HL-60 (cell line): Measurements from ENCODE around the gene MEG3. TPM values are rescaled to one million over a fixed set of nuclear protein-coding genes. Genes with fewer than 3 reads are reported as not detected.

Source experiments
- DNase-seq, 2 experiments: peaks; one replicate each; pipeline ENCODE4 v3.0.0-alpha.2; 2010 to 2020; ENCODE audit warnings: low read depth in 1 of 2, low spot score in 1 of 2
- H3K27ac ChIP-seq: fragments of 250-450 bp; sonication (Bioruptor Pico); replicated peaks from 2 replicates; pipeline ENCODE4 v1.5.1; 2020; ENCODE audit warnings: mild to moderate bottlenecking, moderate library complexity
- H3K27me3 ChIP-seq: fragments of 250-450 bp; sonication (Bioruptor Pico); 2 replicates; pipeline ENCODE4 v1.5.1; 2021; ENCODE audit warnings: mild to moderate bottlenecking, moderate library complexity; ENCODE audit not compliant: insufficient read depth, poor library complexity, severe bottlenecking
- H3K4me3 ChIP-seq: replicated peaks from 2 replicates; pipeline ENCODE4 v1.5.1; 2011; ENCODE audit warnings: mild to moderate bottlenecking, control low read depth, low read length; ENCODE audit not compliant: insufficient read depth
- GABPA ChIP-seq: IDR thresholded peaks from 2 replicates; pipeline ENCODE4 v1.6.1; 2012; ENCODE audit warnings: low read depth
- POLR2AphosphoS5 ChIP-seq: IDR thresholded peaks from 2 replicates; pipeline ENCODE4 v1.6.1; 2012; ENCODE audit warnings: low read depth
- microRNA-seq: library from miRNA; unstranded; fragments of <30 nt; microRNA quantifications from one replicate; pipeline ENCODE4, GENCODE V29; 2018
- TF ChIP-seq, protein P1 (sequence below): IDR thresholded peaks from 2 replicates; pipeline ENCODE4 v1.6.1; 2012; ENCODE audit warnings: low read depth; ENCODE audit not compliant: insufficient replicate concordance
- TF ChIP-seq, protein P2 (sequence below): IDR thresholded peaks from one replicate; pipeline ENCODE4 v1.5.1; 2011; ENCODE audit warnings: low read length, control low read depth, inconsistent platforms; ENCODE audit not compliant: insufficient read depth

The MEG3 gene

DNA sequence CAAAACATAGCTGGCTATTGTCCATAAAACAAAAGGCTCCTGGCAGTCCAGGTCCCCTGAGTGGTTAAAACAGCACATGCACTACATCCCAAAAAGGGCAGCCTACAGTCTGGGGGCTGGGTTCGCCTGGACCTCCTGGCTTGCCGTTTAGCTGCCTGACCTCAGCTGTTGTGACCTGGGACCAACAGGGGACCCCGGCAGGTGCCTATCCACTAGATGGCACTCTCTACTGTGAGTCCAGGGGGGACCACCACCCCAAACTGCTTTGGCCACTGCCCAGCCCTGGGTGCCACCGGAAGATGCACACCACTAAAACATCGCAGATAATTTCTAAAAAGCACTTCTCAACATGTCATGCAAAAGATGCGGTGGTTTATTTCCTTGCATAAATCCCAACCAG is 80.5 kb downstream of the MEG3 start:
- H3K27me3 ChIP-seq, result peaks cover 17% of the 10 kb centered on the region
- no peak overlapping the region for H3K27ac ChIP-seq
- TF ChIP-seq GABPA (no peak), POLR2AphosphoS5 (no peak)
- TF ChIP-seq, protein P1, sequence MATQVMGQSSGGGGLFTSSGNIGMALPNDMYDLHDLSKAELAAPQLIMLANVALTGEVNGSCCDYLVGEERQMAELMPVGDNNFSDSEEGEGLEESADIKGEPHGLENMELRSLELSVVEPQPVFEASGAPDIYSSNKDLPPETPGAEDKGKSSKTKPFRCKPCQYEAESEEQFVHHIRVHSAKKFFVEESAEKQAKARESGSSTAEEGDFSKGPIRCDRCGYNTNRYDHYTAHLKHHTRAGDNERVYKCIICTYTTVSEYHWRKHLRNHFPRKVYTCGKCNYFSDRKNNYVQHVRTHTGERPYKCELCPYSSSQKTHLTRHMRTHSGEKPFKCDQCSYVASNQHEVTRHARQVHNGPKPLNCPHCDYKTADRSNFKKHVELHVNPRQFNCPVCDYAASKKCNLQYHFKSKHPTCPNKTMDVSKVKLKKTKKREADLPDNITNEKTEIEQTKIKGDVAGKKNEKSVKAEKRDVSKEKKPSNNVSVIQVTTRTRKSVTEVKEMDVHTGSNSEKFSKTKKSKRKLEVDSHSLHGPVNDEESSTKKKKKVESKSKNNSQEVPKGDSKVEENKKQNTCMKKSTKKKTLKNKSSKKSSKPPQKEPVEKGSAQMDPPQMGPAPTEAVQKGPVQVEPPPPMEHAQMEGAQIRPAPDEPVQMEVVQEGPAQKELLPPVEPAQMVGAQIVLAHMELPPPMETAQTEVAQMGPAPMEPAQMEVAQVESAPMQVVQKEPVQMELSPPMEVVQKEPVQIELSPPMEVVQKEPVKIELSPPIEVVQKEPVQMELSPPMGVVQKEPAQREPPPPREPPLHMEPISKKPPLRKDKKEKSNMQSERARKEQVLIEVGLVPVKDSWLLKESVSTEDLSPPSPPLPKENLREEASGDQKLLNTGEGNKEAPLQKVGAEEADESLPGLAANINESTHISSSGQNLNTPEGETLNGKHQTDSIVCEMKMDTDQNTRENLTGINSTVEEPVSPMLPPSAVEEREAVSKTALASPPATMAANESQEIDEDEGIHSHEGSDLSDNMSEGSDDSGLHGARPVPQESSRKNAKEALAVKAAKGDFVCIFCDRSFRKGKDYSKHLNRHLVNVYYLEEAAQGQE, result no peak
- TF ChIP-seq, protein P2, sequence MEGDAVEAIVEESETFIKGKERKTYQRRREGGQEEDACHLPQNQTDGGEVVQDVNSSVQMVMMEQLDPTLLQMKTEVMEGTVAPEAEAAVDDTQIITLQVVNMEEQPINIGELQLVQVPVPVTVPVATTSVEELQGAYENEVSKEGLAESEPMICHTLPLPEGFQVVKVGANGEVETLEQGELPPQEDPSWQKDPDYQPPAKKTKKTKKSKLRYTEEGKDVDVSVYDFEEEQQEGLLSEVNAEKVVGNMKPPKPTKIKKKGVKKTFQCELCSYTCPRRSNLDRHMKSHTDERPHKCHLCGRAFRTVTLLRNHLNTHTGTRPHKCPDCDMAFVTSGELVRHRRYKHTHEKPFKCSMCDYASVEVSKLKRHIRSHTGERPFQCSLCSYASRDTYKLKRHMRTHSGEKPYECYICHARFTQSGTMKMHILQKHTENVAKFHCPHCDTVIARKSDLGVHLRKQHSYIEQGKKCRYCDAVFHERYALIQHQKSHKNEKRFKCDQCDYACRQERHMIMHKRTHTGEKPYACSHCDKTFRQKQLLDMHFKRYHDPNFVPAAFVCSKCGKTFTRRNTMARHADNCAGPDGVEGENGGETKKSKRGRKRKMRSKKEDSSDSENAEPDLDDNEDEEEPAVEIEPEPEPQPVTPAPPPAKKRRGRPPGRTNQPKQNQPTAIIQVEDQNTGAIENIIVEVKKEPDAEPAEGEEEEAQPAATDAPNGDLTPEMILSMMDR, result no peak
- no peak overlapping the region for H3K4me3 ChIP-seq
- no peak for DNase-seq

DNA sequence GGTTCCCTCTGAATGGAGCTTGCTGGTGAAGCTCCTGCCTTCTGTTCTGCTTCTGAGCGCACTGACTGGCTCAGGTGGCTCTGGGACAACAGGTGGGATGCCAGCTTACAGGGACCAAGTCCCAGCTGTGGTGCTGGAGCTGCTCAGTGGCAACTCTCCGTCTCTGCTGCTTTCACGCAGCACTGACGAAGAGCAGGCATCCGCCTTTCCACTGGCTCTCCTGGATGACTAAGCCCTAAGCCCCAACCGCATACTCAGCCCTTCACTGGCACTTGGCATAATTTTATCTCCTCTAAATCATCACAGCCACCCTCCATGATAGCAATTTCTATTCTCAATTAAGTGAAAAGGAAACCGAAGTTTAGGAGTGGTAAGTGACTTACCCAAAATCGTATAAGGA is 81.3 kb downstream of the MEG3 start:
- Histone ChIP-seq H3K27ac (no peak overlapping the region), H3K4me3 (no peak overlapping the region), H3K27me3 (peaks cover 17% of the 10 kb centered on the region)
- TF ChIP-seq, protein P1, result no peak
- TF ChIP-seq POLR2AphosphoS5, result no peak
- TF ChIP-seq GABPA, result no peak
- DNase-seq, result no peak

GRCh38 chr14:100909439-100909838 is 83.5 kb downstream of the MEG3 start:
- Histone ChIP-seq H3K27me3 (peaks cover 5% of the 10 kb centered on the region), H3K4me3 (no peak overlapping the region), H3K27ac (no peak overlapping the region)
- DNase-seq, result no peak
- no peak for TF ChIP-seq GABPA

Small RNA genes lying within 50 kb of the gene (microRNA-seq; reads per million reads assigned to microRNA genes)
- gene MIR127 (51.3 reads per million, percentile 63 among the genes with 10 or more reads in this experiment), gene MIR136 (10.9 reads per million, percentile 33 among the genes with 10 or more reads in this experiment), gene MIR2392 (not detected), gene MIR337 (50.7 reads per million, percentile 62 among the genes with 10 or more reads in this experiment), gene MIR431 (41.9 reads per million, percentile 57 among the genes with 10 or more reads in this experiment), gene MIR432 (0.90 reads per million), gene MIR433 (2.7 reads per million), gene MIR493 (23.8 reads per million, percentile 48 among the genes with 10 or more reads in this experiment), gene MIR665 (3.6 reads per million, percentile 8 among the genes with 10 or more reads in this experiment)
